ENCODE data around the gene NOVA2. TPM values are rescaled to one million over a fixed set of nuclear protein-coding genes. Genes with fewer than 3 reads are reported as not detected.
A peak's percentile ranks its signal among the peaks of the same experiment; 100 is the strongest.

The NOVA2 gene
- total and polyA plus RNA-seq, 9 of the 15 experiments (the other 6 are each of a cell fraction or from before 2014, with no cell fraction given), result not detected

DNA sequence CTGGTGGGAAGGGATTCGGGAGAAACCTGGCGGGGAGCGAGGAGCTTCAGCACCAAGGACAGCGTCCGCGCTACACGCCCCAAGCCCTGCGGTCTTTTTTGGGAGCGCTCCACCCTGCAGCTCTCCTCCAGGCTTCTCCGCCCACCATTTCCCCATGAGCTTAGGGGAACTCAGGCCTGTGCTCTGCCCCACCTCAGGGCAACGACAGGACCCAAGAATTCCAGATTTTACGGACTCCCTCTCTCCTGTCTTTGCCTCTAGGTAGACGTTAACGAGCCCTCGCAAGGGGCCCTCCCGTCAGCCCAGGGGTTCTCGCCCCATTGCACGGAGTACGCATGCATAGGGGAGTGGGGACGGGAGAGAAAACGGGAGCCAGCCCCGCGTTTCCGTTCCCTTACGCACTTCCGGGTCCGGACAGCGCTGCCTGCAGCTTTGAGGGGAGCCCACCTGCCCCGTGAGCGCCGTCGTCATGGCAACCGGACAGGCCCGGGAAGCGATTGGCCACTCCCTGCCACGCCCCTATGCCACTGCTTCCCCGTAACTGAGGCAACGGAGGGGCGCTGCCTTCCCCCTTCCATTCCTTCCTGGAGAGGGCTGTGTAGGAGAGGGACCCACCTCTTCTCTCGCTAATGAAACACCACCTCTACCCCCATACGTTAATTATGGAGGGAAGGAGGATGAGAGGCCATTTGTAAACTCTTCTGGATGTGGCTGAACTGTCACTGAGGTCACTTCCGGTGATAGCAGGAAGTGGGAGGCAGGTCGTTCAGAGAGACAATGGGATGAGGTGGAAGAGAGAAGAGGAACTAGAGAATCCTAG is 20.8 kb downstream of the NOVA2 start (continued):
- TF ChIP-seq, protein P1, sequence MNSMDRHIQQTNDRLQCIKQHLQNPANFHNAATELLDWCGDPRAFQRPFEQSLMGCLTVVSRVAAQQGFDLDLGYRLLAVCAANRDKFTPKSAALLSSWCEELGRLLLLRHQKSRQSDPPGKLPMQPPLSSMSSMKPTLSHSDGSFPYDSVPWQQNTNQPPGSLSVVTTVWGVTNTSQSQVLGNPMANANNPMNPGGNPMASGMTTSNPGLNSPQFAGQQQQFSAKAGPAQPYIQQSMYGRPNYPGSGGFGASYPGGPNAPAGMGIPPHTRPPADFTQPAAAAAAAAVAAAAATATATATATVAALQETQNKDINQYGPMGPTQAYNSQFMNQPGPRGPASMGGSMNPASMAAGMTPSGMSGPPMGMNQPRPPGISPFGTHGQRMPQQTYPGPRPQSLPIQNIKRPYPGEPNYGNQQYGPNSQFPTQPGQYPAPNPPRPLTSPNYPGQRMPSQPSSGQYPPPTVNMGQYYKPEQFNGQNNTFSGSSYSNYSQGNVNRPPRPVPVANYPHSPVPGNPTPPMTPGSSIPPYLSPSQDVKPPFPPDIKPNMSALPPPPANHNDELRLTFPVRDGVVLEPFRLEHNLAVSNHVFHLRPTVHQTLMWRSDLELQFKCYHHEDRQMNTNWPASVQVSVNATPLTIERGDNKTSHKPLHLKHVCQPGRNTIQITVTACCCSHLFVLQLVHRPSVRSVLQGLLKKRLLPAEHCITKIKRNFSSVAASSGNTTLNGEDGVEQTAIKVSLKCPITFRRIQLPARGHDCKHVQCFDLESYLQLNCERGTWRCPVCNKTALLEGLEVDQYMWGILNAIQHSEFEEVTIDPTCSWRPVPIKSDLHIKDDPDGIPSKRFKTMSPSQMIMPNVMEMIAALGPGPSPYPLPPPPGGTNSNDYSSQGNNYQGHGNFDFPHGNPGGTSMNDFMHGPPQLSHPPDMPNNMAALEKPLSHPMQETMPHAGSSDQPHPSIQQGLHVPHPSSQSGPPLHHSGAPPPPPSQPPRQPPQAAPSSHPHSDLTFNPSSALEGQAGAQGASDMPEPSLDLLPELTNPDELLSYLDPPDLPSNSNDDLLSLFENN (IDR thresholded peaks at IDR 0.05; ENCODE audit: low read depth in 2 of 2, low read length in 2 of 2), result no peak
- TF ChIP-seq ZNF445 (CRISPR knock-in tag; IDR thresholded peaks at IDR 0.05; ENCODE audit: low read depth), result no peak
- TF ChIP-seq PHTF2 (CRISPR knock-in tag; IDR thresholded peaks at IDR 0.05), result no peak
- TF ChIP-seq EGR1 (conservative IDR thresholded peaks at IDR 0.05), result peak; percentile 61
- 0 out of 2 replicates have a peak, but pooled peaks have one; percentile 12 for TF ChIP-seq SOX6 (IDR thresholded peaks at IDR 0.05)
- no peak for TF ChIP-seq HCFC1 (IDR thresholded peaks at IDR 0.05; ENCODE audit: low read depth, low read length)
- no peak for TF ChIP-seq HNRNPH1 (optimal IDR thresholded peaks at IDR 0.05; ENCODE audit: low read depth, low read length)
- TF ChIP-seq IFI16 (CRISPR knock-in tag; IDR thresholded peaks at IDR 0.05), result no peak
- TF ChIP-seq MED1 (CRISPR knock-in tag; IDR thresholded peaks at IDR 0.05; ENCODE audit: borderline replicate concordance), result no peak
- no peak for TF ChIP-seq FOXJ2 (tag; IDR thresholded peaks at IDR 0.05)
- TF ChIP-seq PHF20 (IDR thresholded peaks at IDR 0.05; ENCODE audit: partially characterized antibody), result no peak
- TF ChIP-seq, protein P2, sequence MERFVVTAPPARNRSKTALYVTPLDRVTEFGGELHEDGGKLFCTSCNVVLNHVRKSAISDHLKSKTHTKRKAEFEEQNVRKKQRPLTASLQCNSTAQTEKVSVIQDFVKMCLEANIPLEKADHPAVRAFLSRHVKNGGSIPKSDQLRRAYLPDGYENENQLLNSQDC (CRISPR knock-in tag; IDR thresholded peaks at IDR 0.05), result no peak
- no peak for TF ChIP-seq CHD1 (IDR thresholded peaks at IDR 0.05; ENCODE audit: low read length)
- no peak for TF ChIP-seq BDP1 (IDR thresholded peaks at IDR 0.05; ENCODE audit: insufficient read depth, insufficient read length)
- TF ChIP-seq NELFE (IDR thresholded peaks at IDR 0.05; ENCODE audit: insufficient read depth, insufficient read length), result no peak
- no peak for TF ChIP-seq ATF1 (CRISPR knock-in tag; IDR thresholded peaks at IDR 0.05)
- peak; percentile 54; the same call in 1 of the 2 replicates for TF ChIP-seq ATF1 (tag; IDR thresholded peaks at IDR 0.05)
- TF ChIP-seq HSF4 (CRISPR knock-in tag; IDR thresholded peaks at IDR 0.05; ENCODE audit: borderline replicate concordance), result no peak
- TF ChIP-seq ZNF140 (CRISPR knock-in tag; IDR thresholded peaks at IDR 0.05), result no peak
- TF ChIP-seq ZNF695 (CRISPR knock-in tag; IDR thresholded peaks at IDR 0.05), result no peak
- TF ChIP-seq, protein P3, sequence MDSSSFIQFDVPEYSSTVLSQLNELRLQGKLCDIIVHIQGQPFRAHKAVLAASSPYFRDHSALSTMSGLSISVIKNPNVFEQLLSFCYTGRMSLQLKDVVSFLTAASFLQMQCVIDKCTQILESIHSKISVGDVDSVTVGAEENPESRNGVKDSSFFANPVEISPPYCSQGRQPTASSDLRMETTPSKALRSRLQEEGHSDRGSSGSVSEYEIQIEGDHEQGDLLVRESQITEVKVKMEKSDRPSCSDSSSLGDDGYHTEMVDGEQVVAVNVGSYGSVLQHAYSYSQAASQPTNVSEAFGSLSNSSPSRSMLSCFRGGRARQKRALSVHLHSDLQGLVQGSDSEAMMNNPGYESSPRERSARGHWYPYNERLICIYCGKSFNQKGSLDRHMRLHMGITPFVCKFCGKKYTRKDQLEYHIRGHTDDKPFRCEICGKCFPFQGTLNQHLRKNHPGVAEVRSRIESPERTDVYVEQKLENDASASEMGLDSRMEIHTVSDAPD (CRISPR knock-in tag; IDR thresholded peaks at IDR 0.05), result no peak
- TF ChIP-seq, protein P4, sequence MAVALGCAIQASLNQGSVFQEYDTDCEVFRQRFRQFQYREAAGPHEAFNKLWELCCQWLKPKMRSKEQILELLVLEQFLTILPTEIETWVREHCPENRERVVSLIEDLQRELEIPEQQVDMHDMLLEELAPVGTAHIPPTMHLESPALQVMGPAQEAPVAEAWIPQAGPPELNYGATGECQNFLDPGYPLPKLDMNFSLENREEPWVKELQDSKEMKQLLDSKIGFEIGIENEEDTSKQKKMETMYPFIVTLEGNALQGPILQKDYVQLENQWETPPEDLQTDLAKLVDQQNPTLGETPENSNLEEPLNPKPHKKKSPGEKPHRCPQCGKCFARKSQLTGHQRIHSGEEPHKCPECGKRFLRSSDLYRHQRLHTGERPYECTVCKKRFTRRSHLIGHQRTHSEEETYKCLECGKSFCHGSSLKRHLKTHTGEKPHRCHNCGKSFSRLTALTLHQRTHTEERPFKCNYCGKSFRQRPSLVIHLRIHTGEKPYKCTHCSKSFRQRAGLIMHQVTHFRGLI (CRISPR knock-in tag; IDR thresholded peaks at IDR 0.05), result no peak
- TF ChIP-seq PRPF4 (IDR thresholded peaks at IDR 0.05; ENCODE audit: insufficient read depth, low read depth, low read length, poor library complexity, severe bottlenecking), result no peak
- TF ChIP-seq ZNF717 (CRISPR knock-in tag; IDR thresholded peaks at IDR 0.05), result no peak
